ENCODE measurements around the gene CHAF1A. TPM values are rescaled to one million over a fixed set of nuclear protein-coding genes. Genes with fewer than 3 reads are reported as not detected.
A peak's percentile ranks its signal among the peaks of the same experiment; 100 is the strongest.

Gene CHAF1A
- total RNA-seq, 1 donor from 2014 or later: 5.1 TPM

DNA sequence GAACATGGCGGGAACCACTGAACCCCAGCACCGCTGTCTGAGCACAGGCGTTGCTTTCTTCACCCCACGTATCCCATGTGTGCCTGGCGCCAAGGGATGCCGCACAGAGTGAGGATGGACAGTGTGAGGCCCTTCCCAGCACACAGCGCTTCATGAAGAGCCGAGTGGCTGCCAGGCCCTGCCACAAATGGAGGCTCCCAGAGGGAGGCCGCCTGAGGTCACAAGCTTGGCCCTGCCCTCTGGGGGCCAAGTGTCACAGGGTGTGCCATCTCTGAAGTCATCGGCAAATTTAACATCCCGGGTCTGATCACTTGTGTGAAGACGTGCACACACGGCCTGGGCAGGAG, 34.7 kb upstream of the CHAF1A start:
- intact Hi-C loops (cut with micrococcal nuclease): no loop called here
- TF ChIP-seq, protein P1, sequence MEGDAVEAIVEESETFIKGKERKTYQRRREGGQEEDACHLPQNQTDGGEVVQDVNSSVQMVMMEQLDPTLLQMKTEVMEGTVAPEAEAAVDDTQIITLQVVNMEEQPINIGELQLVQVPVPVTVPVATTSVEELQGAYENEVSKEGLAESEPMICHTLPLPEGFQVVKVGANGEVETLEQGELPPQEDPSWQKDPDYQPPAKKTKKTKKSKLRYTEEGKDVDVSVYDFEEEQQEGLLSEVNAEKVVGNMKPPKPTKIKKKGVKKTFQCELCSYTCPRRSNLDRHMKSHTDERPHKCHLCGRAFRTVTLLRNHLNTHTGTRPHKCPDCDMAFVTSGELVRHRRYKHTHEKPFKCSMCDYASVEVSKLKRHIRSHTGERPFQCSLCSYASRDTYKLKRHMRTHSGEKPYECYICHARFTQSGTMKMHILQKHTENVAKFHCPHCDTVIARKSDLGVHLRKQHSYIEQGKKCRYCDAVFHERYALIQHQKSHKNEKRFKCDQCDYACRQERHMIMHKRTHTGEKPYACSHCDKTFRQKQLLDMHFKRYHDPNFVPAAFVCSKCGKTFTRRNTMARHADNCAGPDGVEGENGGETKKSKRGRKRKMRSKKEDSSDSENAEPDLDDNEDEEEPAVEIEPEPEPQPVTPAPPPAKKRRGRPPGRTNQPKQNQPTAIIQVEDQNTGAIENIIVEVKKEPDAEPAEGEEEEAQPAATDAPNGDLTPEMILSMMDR (IDR thresholded peaks at IDR 0.05; ENCODE audit: borderline replicate concordance): no peak
- H3K27me3 ChIP-seq (ENCODE audit: low read depth): no peaks in the 10 kb centered on the region
- no peak for DNase-seq
- H3K36me3 ChIP-seq: peaks cover 40% of the 10 kb centered on the region
- H3K4me3 ChIP-seq: peak overlapping the region; percentile 1
- no peaks in the 10 kb centered on the region for H3K9me3 ChIP-seq (replicated peaks)
- peaks cover 63% of the 10 kb centered on the region for H3K4me1 ChIP-seq
- peak overlapping the region; percentile 85 for H3K27ac ChIP-seq (replicated peaks)

DNA sequence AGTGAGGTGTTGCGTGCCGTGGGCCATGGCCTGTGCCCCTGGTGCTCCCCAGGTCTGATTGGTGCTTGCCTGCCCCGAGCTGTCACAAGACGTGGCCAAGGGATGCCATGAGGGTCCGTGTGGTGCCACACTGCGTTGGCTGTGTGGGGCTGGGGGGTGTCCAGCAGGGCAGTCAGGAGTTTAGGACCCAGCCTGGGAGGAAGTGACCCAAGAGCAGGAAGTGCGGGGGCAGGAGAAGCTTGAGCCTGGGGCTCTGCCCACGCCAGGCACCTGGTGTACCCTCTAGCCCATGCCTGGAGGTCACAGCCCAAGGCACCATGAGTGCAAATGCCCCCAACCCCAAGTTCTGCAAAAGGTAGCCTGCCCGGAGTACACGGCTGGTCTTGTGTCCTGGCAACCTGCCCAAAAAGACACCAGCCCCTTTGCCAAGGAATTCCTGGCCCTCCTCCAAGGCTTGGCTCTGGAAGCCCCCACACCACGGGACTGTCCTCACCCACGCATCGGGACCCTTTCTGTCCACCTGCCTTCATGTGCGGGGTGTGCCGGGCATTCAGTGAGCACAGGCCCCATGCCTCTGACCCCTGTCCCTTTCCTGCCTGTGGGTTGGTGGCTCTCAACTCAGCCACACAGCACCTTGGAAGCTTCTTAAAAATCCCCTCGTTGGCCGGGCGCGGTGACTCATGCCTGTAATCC, 34.2 kb upstream of the CHAF1A start:
- intact Hi-C loops (cut with micrococcal nuclease): no loop called here

GRCh38 chr19:4369109-4369887, 33.1 kb upstream of the CHAF1A start:
- H3K4me1 ChIP-seq: peaks cover 78% of the 10 kb centered on the region
- H3K36me3 ChIP-seq: peaks cover 25% of the 10 kb centered on the region
- peak; percentile 46 for DNase-seq
- no peaks in the 10 kb centered on the region for H3K27me3 ChIP-seq (ENCODE audit: low read depth)
- intact Hi-C loops (cut with micrococcal nuclease): no loop called here
- peak overlapping the region; percentile 85 for H3K27ac ChIP-seq (replicated peaks)
- peak overlapping the region; percentile 50 for H3K4me3 ChIP-seq
- TF ChIP-seq, protein P1 (IDR thresholded peaks at IDR 0.05; ENCODE audit: borderline replicate concordance): no peak
- H3K9me3 ChIP-seq (replicated peaks): no peaks in the 10 kb centered on the region

More for the DNA sequence above, 34.2 kb upstream of the CHAF1A start:
- no peaks in the 10 kb centered on the region for H3K9me3 ChIP-seq (replicated peaks)
- peak overlapping the region; percentile 85 for H3K27ac ChIP-seq (replicated peaks)
- peaks cover 35% of the 10 kb centered on the region for H3K36me3 ChIP-seq
- TF ChIP-seq, protein P1 (IDR thresholded peaks at IDR 0.05; ENCODE audit: borderline replicate concordance): no peak
- H3K4me1 ChIP-seq: peaks cover 68% of the 10 kb centered on the region
- H3K27me3 ChIP-seq (ENCODE audit: low read depth): no peaks in the 10 kb centered on the region
- H3K4me3 ChIP-seq: peak overlapping the region; percentile 1
- DNase-seq: no peak

DNA sequence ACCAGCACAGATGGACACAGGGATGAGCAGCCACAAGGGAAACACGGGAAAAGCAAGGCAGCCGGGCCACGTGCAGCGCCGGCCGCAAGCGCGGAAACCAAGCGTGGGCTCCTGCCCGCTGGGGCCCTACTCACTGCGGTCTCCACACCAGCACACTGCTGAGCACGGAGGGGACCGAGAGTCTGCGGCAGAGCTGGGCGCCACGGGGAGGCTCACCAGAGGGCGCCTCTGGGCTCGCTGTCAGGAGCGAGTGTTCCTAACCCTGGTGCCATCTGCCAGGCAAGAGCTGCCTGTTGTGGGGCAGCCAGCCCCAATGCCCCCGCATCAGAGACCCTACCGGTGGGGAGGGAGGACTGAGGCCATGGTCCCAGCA, 32.6 kb upstream of the CHAF1A start:
- H3K36me3 ChIP-seq: peaks cover 22% of the 10 kb centered on the region
- H3K9me3 ChIP-seq (replicated peaks): no peaks in the 10 kb centered on the region
- intact Hi-C loops (cut with micrococcal nuclease): no loop called here
- H3K27ac ChIP-seq (replicated peaks): peak overlapping the region; percentile 85
- no peak for DNase-seq
- H3K4me3 ChIP-seq: peak overlapping the region; percentile 50
- TF ChIP-seq, protein P1 (IDR thresholded peaks at IDR 0.05; ENCODE audit: borderline replicate concordance): peak; percentile 54
- H3K27me3 ChIP-seq (ENCODE audit: low read depth): no peaks in the 10 kb centered on the region
- peaks cover 84% of the 10 kb centered on the region for H3K4me1 ChIP-seq

- no peak for DNase-seq
- peaks cover 15% of the 10 kb centered on the region for H3K36me3 ChIP-seq
- H3K27ac ChIP-seq (replicated peaks): peak overlapping the region; percentile 85
- no peaks in the 10 kb centered on the region for H3K9me3 ChIP-seq (replicated peaks)
- no peaks in the 10 kb centered on the region for H3K27me3 ChIP-seq (ENCODE audit: low read depth)
- peaks cover 89% of the 10 kb centered on the region for H3K4me1 ChIP-seq
- TF ChIP-seq, protein P1 (IDR thresholded peaks at IDR 0.05; ENCODE audit: borderline replicate concordance): no peak
- H3K4me3 ChIP-seq: peak overlapping the region; percentile 50
- intact Hi-C loops (cut with micrococcal nuclease): no loop called here
Measured at GRCh38 chr19:4370418-4371041, 31.9 kb upstream of the CHAF1A start.
